Activated CD8-positive, alpha-beta T cell treated with anti-CD3 and anti-CD28 coated beads, Interleukin-2, amount 10 ng/mL, durations not matched to agents 7 days and 5 days (primary cell): Measurements from ENCODE around the gene BAMBI. TPM values are rescaled to one million over a fixed set of nuclear protein-coding genes. Genes with fewer than 3 reads are reported as not detected.

Source experiments
- ATAC-seq: fragments of 150-1000 bp; cut with Tn5 transposase; one replicate; pipeline ENCODE4 v1.10.0; 2021; ENCODE audit warnings: moderate library complexity
- CTCF ChIA-PET: fragments of 350-600 bp; sonication (Branson Sonifier 250); formaldehyde crosslinking; loops from one replicate; lab custom pipeline; 2021; ENCODE audit warnings: antibody characterized with exemption; lab: Charles Lee
- POLR2A ChIA-PET: fragments of 350-600 bp; sonication (Branson Sonifier 250); formaldehyde crosslinking; loops from one replicate; lab custom pipeline; 2021; ENCODE audit warnings: antibody characterized with exemption; lab: Charles Lee
- DNase-seq: peaks from one replicate; pipeline ENCODE4 v3.0.0-alpha.2; 2020
- H3K27ac Mint-ChIP-seq: one replicate; pipeline ENCODE4 v1.8.0; 2021; ENCODE audit warnings: mild to moderate bottlenecking, mixed read lengths
- H3K27me3 Mint-ChIP-seq: one replicate; pipeline ENCODE4 v1.8.0; 2021; ENCODE audit warnings: low read depth, mixed read lengths
- H3K36me3 Mint-ChIP-seq: one replicate; pipeline ENCODE4 v1.8.0; 2021; ENCODE audit warnings: low read depth, mixed read lengths
- H3K4me1 Mint-ChIP-seq: one replicate; pipeline ENCODE4 v1.8.0; 2021; ENCODE audit warnings: low read depth, mixed read lengths
- H3K4me3 Mint-ChIP-seq: one replicate; pipeline ENCODE4 v1.8.0; 2021; ENCODE audit warnings: mild to moderate bottlenecking, mixed read lengths
- H3K9me3 Mint-ChIP-seq: one replicate; pipeline ENCODE4 v1.8.0; 2022; ENCODE audit warnings: mixed read lengths; ENCODE audit not compliant: insufficient read depth
- total RNA-seq, 2 experiments: library from RNA; stranded (reverse); gene quantifications; one replicate each; pipeline ENCODE4 v1.2.3, GENCODE V29; 2021

The BAMBI gene, protein sequence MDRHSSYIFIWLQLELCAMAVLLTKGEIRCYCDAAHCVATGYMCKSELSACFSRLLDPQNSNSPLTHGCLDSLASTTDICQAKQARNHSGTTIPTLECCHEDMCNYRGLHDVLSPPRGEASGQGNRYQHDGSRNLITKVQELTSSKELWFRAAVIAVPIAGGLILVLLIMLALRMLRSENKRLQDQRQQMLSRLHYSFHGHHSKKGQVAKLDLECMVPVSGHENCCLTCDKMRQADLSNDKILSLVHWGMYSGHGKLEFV
- under 1 TPM in 1 of 2 experiments, not detected in 1; 0.18 TPM for total RNA-seq

DNA sequence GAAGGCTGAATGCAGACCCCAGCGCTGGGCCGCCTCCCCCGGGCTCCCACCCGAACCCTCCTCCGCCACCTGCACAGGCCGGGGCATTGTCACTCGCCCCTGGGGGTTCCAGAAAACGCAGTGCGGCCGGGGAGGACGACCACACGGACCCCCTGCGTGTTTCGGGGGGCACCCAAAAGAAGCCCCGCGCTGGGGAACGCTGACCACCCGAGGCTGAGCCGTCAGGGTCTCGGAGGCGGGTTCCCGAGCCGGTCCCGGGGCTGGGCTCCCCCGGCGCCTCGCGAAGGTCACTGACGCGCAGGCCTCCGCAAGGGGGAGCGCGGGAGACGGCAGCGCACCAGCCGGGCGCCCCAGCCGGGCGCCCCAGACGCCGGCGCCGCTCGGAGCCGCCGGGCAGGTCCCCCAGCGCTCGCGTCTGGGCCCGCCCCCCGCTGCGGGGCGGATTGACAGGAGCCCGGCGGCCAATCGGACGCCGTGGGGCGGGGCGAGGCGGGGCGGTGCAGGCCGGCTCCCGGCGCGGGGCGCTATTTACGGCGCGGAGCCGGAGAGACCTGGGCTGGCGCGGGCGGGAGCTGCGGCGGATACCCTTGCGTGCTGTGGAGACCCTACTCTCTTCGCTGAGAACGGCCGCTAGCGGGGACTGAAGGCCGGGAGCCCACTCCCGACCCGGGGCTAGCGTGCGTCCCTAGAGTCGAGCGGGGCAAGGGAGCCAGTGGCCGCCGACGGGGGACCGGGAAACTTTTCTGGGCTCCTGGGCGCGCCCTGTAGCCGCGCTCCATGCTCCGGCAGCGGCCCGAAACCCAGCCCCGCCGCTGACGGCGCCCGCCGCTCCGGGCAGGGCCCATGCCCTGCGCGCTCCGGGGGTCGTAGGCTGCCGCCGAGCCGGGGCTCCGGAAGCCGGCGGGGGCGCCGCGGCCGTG, at the start of gene BAMBI:
Gene BAMBI (plus strand): TSS at position 554 of the 920 bp plus-strand sequence. CDS start 377 bp downstream, outside the sequence.
- Mint-ChIP-seq H3K4me1 (peaks cover 25% of the 10 kb centered on the region), H3K36me3 (no peaks in the 10 kb centered on the region), H3K4me3 (peak within 1 kb of the TSS; percentile 62), H3K27ac (no peak within 1 kb of the TSS), H3K9me3 (no peaks in the 10 kb centered on the region), H3K27me3 (peaks cover 69% of the 10 kb centered on the region)
- CTCF ChIA-PET = interaction anchor here (0.6 to 1.9 kb wide), 4 partner anchors 9 to 92 kb away, joined by 3 to 9 read pairs (median 5); no protein-coding TSS in a partner anchor
- POLR2A ChIA-PET = no interaction called here
- peak; percentile 99 for ATAC-seq
- DNase-seq = peak; percentile 91

DNA sequence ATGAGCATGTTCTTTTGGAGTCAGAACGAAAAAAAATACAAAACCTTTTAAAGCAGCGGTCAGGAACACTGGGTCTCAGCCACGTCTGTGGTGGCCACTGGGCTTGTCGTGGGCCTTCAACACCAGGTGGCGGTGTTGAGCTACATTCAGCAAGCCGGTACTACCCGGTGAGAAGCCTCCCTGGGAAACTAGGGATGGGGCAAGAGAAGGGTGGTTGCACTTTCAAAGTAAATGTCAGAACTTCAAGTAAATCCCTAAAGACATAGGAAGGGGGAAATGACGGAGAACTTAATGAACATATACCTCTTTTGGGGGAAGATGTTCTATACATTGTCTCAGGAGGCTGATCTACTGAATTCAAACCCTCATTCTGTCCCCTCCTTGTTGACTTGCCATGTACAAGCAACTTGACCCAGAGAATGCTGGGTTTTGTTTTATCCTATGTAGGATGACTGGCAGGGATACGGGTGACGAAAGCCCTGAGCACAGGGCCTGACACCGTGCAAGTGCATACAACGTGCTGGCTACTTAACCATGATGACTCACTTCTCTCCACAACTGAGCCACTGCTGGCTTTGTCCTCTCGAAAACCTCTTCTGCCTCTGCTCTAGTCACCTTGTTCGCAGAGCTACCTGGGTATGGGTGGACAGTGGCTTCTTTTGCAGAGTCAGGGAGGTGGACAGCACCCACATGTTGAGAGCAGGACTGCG, 49.0 kb upstream of the BAMBI start:
- ChIA-PET CTCF (interaction anchor here (0.6 to 1.9 kb wide), 17 partner anchors 9 to 677 kb away, joined by 3 to 12 read pairs (median 4); no protein-coding TSS in a partner anchor), POLR2A (interaction anchor here (0.6 kb wide), 1 partner anchor 93 kb away, joined by 3 read pairs; no protein-coding TSS in a partner anchor)
- Mint-ChIP-seq H3K27ac (no peak overlapping the region), H3K36me3 (peaks cover 2% of the 10 kb centered on the region), H3K27me3 (peaks cover 17% of the 10 kb centered on the region), H3K4me1 (peaks cover 2% of the 10 kb centered on the region), H3K9me3 (no peaks in the 10 kb centered on the region), H3K4me3 (no peak overlapping the region)
- ATAC-seq (peak; percentile 89), DNase-seq (peak; percentile 79)

DNA sequence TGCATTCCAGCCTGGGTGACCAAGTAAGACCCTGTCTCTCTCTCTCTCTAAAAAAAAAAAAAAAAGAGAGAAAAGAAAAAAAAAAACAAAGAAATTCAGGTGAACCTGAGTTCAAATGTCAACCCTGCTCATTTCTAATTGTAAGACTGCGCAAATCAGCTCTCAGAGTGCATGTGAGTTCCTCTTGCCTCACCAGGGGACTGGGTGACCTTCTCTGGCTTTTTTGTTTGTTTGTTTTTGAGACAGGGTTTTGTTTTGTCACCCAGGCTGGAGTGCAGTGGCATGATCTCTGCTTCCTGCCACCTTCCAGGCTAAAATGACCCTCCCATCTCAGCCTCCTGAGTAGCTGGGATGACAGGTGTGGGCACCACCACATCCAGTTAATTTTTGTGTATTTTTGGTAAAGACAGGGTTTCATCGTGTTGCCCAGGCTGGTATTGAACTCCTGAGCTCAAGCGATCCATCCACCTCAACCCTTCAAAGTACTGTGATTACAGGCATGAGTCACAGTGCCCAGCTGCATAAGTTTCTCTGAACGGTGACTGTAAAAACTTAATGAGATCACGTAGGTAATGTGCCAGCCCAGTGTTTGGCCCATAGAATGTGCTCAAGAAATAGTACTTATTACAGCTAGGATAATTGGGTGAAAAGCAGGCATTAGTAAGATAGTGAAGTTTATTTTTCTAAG, 45.3 kb upstream of the BAMBI start:
- no peak overlapping the region for H3K4me3 Mint-ChIP-seq
- ATAC-seq (no peak), DNase-seq (no peak)
- peaks cover 2% of the 10 kb centered on the region for H3K4me1 Mint-ChIP-seq
- H3K27me3 Mint-ChIP-seq = peaks cover 7% of the 10 kb centered on the region
- no peak overlapping the region for H3K27ac Mint-ChIP-seq
- no peaks in the 10 kb centered on the region for H3K36me3 Mint-ChIP-seq
- ChIA-PET CTCF (interaction anchor here (1.4 kb wide), 1 partner anchor 32 kb away, joined by 4 read pairs; no protein-coding TSS in a partner anchor), POLR2A (interaction anchor here (0.6 kb wide), 1 partner anchor 392 kb away, joined by 3 read pairs; no protein-coding TSS in a partner anchor)
- no peaks in the 10 kb centered on the region for H3K9me3 Mint-ChIP-seq

DNA sequence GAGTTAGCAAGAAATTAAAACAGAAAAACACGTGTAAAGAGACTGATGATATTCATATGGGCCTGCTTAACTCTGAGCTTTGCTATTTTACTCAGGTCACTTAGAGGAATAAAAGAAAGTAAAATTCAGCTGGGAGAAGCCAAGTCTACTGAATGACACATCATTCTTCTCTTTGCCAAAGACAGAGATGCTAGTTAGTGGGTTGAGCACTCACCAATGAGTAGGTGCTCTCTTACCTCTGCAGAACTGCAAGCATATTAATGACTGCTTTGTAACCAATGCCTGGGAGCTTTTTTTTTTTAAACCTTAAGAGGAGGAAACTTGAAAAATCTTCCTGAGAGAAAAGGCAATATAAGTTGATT, 44.8 kb upstream of the BAMBI start:
- DNase-seq (no peak), ATAC-seq (no peak)
- Mint-ChIP-seq H3K36me3 (no peaks in the 10 kb centered on the region), H3K4me1 (peaks cover 2% of the 10 kb centered on the region), H3K27me3 (peaks cover 6% of the 10 kb centered on the region), H3K4me3 (no peak overlapping the region), H3K9me3 (no peaks in the 10 kb centered on the region), H3K27ac (no peak overlapping the region)
- POLR2A ChIA-PET = interaction anchor here (0.6 kb wide), 1 partner anchor 393 kb away, joined by 3 read pairs; no protein-coding TSS in a partner anchor
- CTCF ChIA-PET = interaction anchor here (1.4 kb wide), 1 partner anchor 32 kb away, joined by 4 read pairs; no protein-coding TSS in a partner anchor

DNA sequence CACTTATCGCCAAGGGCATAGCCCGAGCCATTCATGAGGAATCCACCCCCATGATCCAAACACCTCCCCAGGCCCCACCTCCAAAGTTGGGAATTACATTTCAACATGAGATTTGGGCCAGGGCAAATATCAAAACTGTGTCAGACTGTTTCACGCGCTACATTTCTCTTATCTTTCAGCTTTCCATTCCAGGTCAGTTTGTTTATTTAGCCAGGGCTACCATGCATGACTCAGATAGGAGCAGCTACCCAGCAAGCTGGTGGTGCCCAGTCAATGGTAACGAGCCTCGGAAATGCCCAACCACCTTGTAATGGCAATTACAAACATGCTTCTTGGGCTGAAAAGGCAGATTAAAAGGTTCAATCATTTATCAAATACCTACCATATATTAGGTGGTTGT, 43.6 kb upstream of the BAMBI start:
- Mint-ChIP-seq H3K27ac (no peak overlapping the region), H3K36me3 (no peaks in the 10 kb centered on the region), H3K4me3 (no peak overlapping the region), H3K4me1 (no peaks in the 10 kb centered on the region), H3K27me3 (peaks cover 6% of the 10 kb centered on the region), H3K9me3 (peaks cover 3% of the 10 kb centered on the region)
- ChIA-PET CTCF (no interaction called here), POLR2A (no interaction called here)
- ATAC-seq = no peak
- DNase-seq = no peak

DNA sequence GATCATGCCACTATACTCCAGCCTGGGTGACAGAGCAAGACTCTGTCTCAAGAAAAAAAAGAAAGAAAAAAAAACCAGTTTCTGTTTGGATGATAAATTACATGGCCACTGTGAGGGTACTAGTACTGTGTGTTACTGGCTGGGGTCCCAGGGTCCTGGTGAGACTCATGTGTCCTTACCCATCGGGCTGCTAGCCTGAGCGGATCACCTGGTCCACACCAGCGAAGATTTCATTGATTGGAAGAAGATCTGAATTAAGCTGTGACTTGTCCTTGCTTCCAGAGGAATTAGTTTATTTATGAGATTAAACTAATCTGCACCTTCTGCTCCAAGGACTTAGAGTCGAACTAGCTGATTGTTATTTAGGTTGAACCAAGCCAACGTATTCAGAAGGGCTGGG, 40.0 kb upstream of the BAMBI start:
- no peaks in the 10 kb centered on the region for H3K36me3 Mint-ChIP-seq
- DNase-seq (no peak), ATAC-seq (no peak)
- no peak overlapping the region for H3K27ac Mint-ChIP-seq
- H3K27me3 Mint-ChIP-seq = no peaks in the 10 kb centered on the region
- peaks cover 3% of the 10 kb centered on the region for H3K9me3 Mint-ChIP-seq
- no peak overlapping the region for H3K4me3 Mint-ChIP-seq
- ChIA-PET POLR2A (no interaction called here), CTCF (interaction anchor here (1.4 to 2.0 kb wide), 2 partner anchors 9 to 27 kb away, joined by 5 to 6 read pairs; no protein-coding TSS in a partner anchor)
- H3K4me1 Mint-ChIP-seq = no peaks in the 10 kb centered on the region

DNA sequence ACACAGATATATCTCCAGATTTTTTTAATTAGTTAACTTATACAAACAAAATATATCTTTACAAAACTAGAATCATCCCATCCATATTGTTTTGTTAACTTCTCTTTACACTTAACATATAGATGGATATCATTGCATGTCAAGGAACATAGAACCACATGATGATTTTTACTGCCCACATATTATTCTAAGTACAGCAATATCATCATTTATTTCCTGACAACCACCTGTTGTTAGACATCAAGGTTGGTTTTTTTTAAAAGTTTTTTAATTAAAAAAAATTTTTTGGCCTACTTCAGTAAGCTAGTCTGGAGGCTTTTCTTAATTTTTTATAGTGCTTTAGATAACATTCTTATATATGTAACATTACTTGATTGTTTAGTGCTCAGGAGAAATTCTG, 38.9 kb upstream of the BAMBI start:
- ChIA-PET CTCF (interaction anchor here (2.0 kb wide), 1 partner anchor 26 kb away, joined by 5 read pairs; no protein-coding TSS in a partner anchor), POLR2A (no interaction called here)
- no peak overlapping the region for H3K27ac Mint-ChIP-seq
- no peak overlapping the region for H3K4me3 Mint-ChIP-seq
- H3K4me1 Mint-ChIP-seq = no peaks in the 10 kb centered on the region
- ATAC-seq (no peak), DNase-seq (no peak)
- H3K9me3 Mint-ChIP-seq = peaks cover 3% of the 10 kb centered on the region
- no peaks in the 10 kb centered on the region for H3K27me3 Mint-ChIP-seq
- H3K36me3 Mint-ChIP-seq = no peaks in the 10 kb centered on the region

DNA sequence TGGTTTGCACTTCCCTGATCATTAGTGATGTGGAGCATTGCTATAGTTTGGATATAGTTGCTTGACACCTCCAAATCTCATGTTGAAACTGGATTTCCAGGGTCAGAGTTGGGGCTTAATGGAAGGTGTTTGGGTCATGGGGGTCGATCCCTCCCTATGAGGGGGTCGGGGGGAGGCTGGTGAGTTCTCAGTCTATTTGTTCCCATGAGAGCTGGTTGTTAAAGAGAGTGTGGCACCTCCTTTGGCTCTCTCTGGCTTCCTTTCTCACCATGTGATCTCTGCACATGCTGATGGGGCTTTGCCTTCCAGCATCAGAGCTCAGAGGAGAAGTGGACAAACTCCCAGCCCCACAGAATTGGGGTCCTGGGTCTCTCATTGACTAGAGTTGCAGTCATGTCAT, 36.8 kb upstream of the BAMBI start:
- Mint-ChIP-seq H3K27me3 (no peaks in the 10 kb centered on the region), H3K4me3 (no peak overlapping the region), H3K36me3 (no peaks in the 10 kb centered on the region), H3K27ac (no peak overlapping the region), H3K9me3 (peaks cover 3% of the 10 kb centered on the region), H3K4me1 (no peaks in the 10 kb centered on the region)
- ATAC-seq (no peak), DNase-seq (no peak)
- ChIA-PET POLR2A (no interaction called here), CTCF (interaction anchor here (1.2 kb wide), 1 partner anchor 12 kb away, joined by 3 read pairs; no protein-coding TSS in a partner anchor)

DNA sequence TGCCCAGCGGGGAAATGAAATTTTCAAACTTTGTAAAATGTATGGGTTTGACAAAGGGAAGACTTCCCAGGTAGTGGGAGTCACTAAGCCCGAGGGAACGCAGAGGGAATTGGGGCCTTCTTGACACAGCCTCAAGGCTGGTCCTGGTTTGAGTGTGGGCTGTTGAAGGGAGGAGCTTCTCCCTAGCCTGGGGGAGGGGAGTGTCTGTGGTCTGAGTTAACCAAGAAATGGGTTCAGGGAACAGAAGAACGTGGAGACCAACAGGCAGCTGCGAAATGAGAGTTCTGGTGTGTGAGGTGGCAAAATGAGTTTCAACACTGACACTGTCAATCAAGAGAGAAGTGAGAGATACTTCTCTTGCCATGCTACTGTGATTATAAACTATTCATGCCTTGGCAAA, 32.7 kb upstream of the BAMBI start:
- DNase-seq (no peak), ATAC-seq (no peak)
- Mint-ChIP-seq H3K36me3 (no peaks in the 10 kb centered on the region), H3K27me3 (peaks cover 8% of the 10 kb centered on the region), H3K9me3 (no peaks in the 10 kb centered on the region), H3K27ac (no peak overlapping the region), H3K4me1 (no peaks in the 10 kb centered on the region), H3K4me3 (no peak overlapping the region)
- POLR2A ChIA-PET = interaction anchor here (0.6 kb wide), 1 partner anchor 380 kb away, joined by 3 read pairs; no protein-coding TSS in a partner anchor
- CTCF ChIA-PET = interaction anchor here (1.3 kb wide), 1 partner anchor 16 kb away, joined by 4 read pairs; no protein-coding TSS in a partner anchor

DNA sequence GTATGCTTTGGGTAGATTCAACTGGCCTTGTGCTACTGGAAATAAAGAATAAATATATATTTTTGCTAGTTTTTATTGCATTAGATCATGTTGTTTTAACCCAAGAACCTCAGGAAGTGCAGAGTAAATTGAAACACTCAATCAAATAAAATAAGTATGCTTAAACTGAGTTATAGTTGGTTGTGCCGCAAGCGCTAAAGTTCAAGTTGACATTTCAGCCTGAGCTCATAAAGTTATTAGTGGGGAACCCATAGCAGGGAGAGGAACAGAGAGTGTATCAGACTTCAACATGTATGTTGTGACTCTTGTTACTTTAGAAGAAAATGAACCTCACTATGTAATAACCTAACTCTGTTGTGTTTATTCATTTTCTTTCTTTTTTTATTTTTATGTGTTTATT, 25.2 kb upstream of the BAMBI start:
- H3K36me3 Mint-ChIP-seq = no peaks in the 10 kb centered on the region
- CTCF ChIA-PET = interaction anchor here (3.6 kb wide), 1 partner anchor 12 kb away, joined by 15 read pairs; no protein-coding TSS in a partner anchor
- H3K9me3 Mint-ChIP-seq = no peaks in the 10 kb centered on the region
- H3K4me3 Mint-ChIP-seq = no peak overlapping the region
- H3K27me3 Mint-ChIP-seq = peaks cover 8% of the 10 kb centered on the region
- ATAC-seq = no peak
- no peak for DNase-seq
- POLR2A ChIA-PET = no interaction called here
- no peaks in the 10 kb centered on the region for H3K4me1 Mint-ChIP-seq
- no peak overlapping the region for H3K27ac Mint-ChIP-seq
